HUDEP-2 (cell line): Measurements from ENCODE around the gene MFSD1.
A peak's percentile ranks its signal among the peaks of the same experiment; 100 is the strongest.

Source experiments
- DNase-seq, 76 experiments: peaks; one replicate each; lab custom pipeline; 2025; ENCODE audit not compliant: unreplicated experiment in 76 of 76; lab: John Stamatoyannopoulos, UW

The MFSD1 gene

GRCh38 chr3:158808697-158809096, 6.8 kb downstream of the MFSD1 start:
- no peak for DNase-seq

- no peak for DNase-seq
Measured at GRCh38 chr3:158809642-158810041, 7.8 kb downstream of the MFSD1 start.

GRCh38 chr3:158810823-158811724, 9.2 kb downstream of the MFSD1 start:
- no peak for DNase-seq

- no peak for DNase-seq
Measured at GRCh38 chr3:158819282-158819681, 17.4 kb downstream of the MFSD1 start.

GRCh38 chr3:158820521-158820920, 18.7 kb downstream of the MFSD1 start:
- no peak for DNase-seq

- no peak for DNase-seq
Measured at GRCh38 chr3:158821847-158822246, 20.0 kb downstream of the MFSD1 start.

GRCh38 chr3:158823426-158823825, 21.6 kb downstream of the MFSD1 start:
- no peak for DNase-seq

- DNase-seq: no peak
Measured at GRCh38 chr3:158827773-158828172, 25.9 kb downstream of the MFSD1 start.

- no peak for DNase-seq
Measured at GRCh38 chr3:158830391-158830790, 28.5 kb downstream of the MFSD1 start.

GRCh38 chr3:158831861-158832260, 30.0 kb downstream of the MFSD1 start:
- no peak for DNase-seq

- DNase-seq: no peak
Measured at GRCh38 chr3:158835631-158836030, 33.8 kb downstream of the MFSD1 start.

GRCh38 chr3:158836312-158836711, 34.5 kb downstream of the MFSD1 start:
- DNase-seq: no peak

- no peak for DNase-seq
Measured at GRCh38 chr3:158837240-158837639, 35.4 kb downstream of the MFSD1 start.

- no peak for DNase-seq
Measured at GRCh38 chr3:158839966-158840365, 38.1 kb downstream of the MFSD1 start.

- no peak for DNase-seq
Measured at GRCh38 chr3:158841387-158841786, 39.5 kb downstream of the MFSD1 start.

GRCh38 chr3:158842976-158843375, 41.1 kb downstream of the MFSD1 start:
- no peak for DNase-seq

GRCh38 chr3:158845765-158846350, 44.0 kb downstream of the MFSD1 start:
- DNase-seq: peak in 17 of 76 experiments; percentile 1 to 32 (median 6)

GRCh38 chr3:158846803-158847451, 45.1 kb downstream of the MFSD1 start:
- no peak for DNase-seq

GRCh38 chr3:158847452-158847821, 45.6 kb downstream of the MFSD1 start:
- no peak for DNase-seq

- DNase-seq: no peak
Measured at GRCh38 chr3:158847885-158848284, 46.0 kb downstream of the MFSD1 start.

- no peak for DNase-seq
Measured at GRCh38 chr3:158849757-158850156, 47.9 kb downstream of the MFSD1 start.

- no peak for DNase-seq
Measured at GRCh38 chr3:158859362-158859761, 57.5 kb downstream of the MFSD1 start.
